K562 (cell line): Measurements from ENCODE around the gene DTNBP1. TPM values are rescaled to one million over a fixed set of nuclear protein-coding genes. Genes with fewer than 3 reads are reported as not detected.

ENCODE experiments used
- ATAC-seq: fragments of 200-7000 bp; cut with Tn5 transposase; 3 replicates; pipeline ENCODE4 v1.9.1; 2020; ENCODE audit warnings: moderate library complexity
- BruUV-seq: library from RNA; stranded (reverse); fragments of 400-500 nt; replicated peaks from 2 replicates; lab custom pipeline; 2021; lab: Mats Ljungman, UMichigan
- CTCF ChIA-PET: fragments of 300-600 bp; formaldehyde crosslinking; extraction: SDS; loops from one replicate; lab custom pipeline; 2021; ENCODE audit warnings: low intra/inter-chr PET ratio; lab: Yijun Ruan, JAX
- POLR2A ChIA-PET: fragments of 300-600, 350-650 bp; sonication (Branson Sonifier 250); formaldehyde crosslinking; extraction: SDS; loops from one replicate; lab custom pipeline; 2021; ENCODE audit warnings: antibody characterized with exemption, inconsistent platforms; lab: Yijun Ruan, JAX
- DNase-seq, 4 experiments: peaks; one replicate each; pipeline versions ENCODE4 v3.0.0 to v3.0.0-alpha.2; 2011 to 2018; ENCODE audit warnings: low spot score in 3 of 4, mixed read lengths in 3 of 4; ENCODE audit errors: extremely low read depth in 1 of 4
- FAIRE-seq: peaks from 2 replicates; lab custom pipeline; 2011; peaks lifted over from hg19 to GRCh38; lab: Jason Lieb, UNC
- H2AFZ ChIP-seq: 2 replicates; pipeline ENCODE4 v1.6.0; 2011; ENCODE audit warnings: low read depth, low read length, control low read depth, inconsistent platforms
- H3K27ac ChIP-seq: fragments of 200-600 bp; 3 replicates; pipeline ENCODE4 v1.8.0; 2011; ENCODE audit warnings: low read depth, mild to moderate bottlenecking, control low read depth, inconsistent platforms, low read length, moderate library complexity, mixed read lengths; ENCODE audit errors: extremely low read depth
- H3K27me3 ChIP-seq, 2 experiments: fragments of 300-600 bp in 1 of 2; 2 replicates in 1 of 2; 3 replicates in 1 of 2; pipeline versions ENCODE4 v1.6.0 to v1.8.0; 2011; ENCODE audit warnings: inconsistent platforms in 2 of 2, low read length in 2 of 2, mild to moderate bottlenecking in 1 of 2, mixed read lengths in 1 of 2, moderate library complexity in 1 of 2; ENCODE audit not compliant: control insufficient read depth in 2 of 2, insufficient read depth in 2 of 2
- H3K36me3 ChIP-seq: fragments of 300-600 bp; 3 replicates; pipeline ENCODE4 v1.8.0; 2011; ENCODE audit warnings: mild to moderate bottlenecking, low read length, inconsistent platforms; ENCODE audit not compliant: control insufficient read depth, insufficient read depth
- H3K4me1 ChIP-seq, 2 experiments: fragments of 200-600 bp in 1 of 2; replicated peaks in 1 of 2; 2 replicates in 1 of 2; 3 replicates in 1 of 2; pipeline versions ENCODE4 v1.5.1 to v1.8.0; 2011; ENCODE audit warnings: inconsistent platforms in 2 of 2, low read length in 2 of 2, mild to moderate bottlenecking in 1 of 2, mixed read lengths in 1 of 2, moderate library complexity in 1 of 2; ENCODE audit not compliant: control insufficient read depth in 2 of 2, insufficient read depth in 2 of 2
- H3K4me2 ChIP-seq: 2 replicates; pipeline ENCODE4 v1.6.1; 2011; ENCODE audit warnings: low read length, control low read depth, inconsistent platforms, mixed read lengths; ENCODE audit not compliant: insufficient read depth
- H3K4me3 ChIP-seq: fragments of 200-600 bp; sonication (generic), shearing (Covaris generic); 2 replicates; pipeline ENCODE4 v1.5.1; 2016; ENCODE audit warnings: control low read depth, inconsistent platforms
- H3K79me2 ChIP-seq: fragments of 200-600 bp; 3 replicates; pipeline ENCODE4 v1.8.0; 2011; ENCODE audit warnings: low read length, inconsistent platforms; ENCODE audit not compliant: control insufficient read depth, insufficient read depth
- H3K9ac ChIP-seq, 2 experiments: 2 replicates each; pipeline versions ENCODE4 v1.6.0 to v1.6.1; 2011; ENCODE audit warnings: low read depth in 2 of 2, low read length in 2 of 2, control low read depth in 1 of 2, inconsistent platforms in 1 of 2, mild to moderate bottlenecking in 1 of 2, mixed read lengths in 1 of 2; ENCODE audit not compliant: insufficient read depth in 1 of 2
- H3K9me1 ChIP-seq: one replicate; pipeline ENCODE4 v1.6.0; 2011; ENCODE audit warnings: inconsistent platforms, mild to moderate bottlenecking, low read length, moderate library complexity; ENCODE audit not compliant: control insufficient read depth, insufficient read depth
- H3K9me3 ChIP-seq: replicated peaks from 2 replicates; pipeline ENCODE4 v1.5.1; 2011; ENCODE audit warnings: low read depth, low read length, inconsistent platforms; ENCODE audit not compliant: control insufficient read depth, insufficient read depth
- H4K20me1 ChIP-seq: replicated peaks from 2 replicates; pipeline ENCODE4 v1.6.1; 2011; ENCODE audit warnings: low read length, inconsistent platforms, mixed read lengths; ENCODE audit not compliant: control insufficient read depth, insufficient read depth
- CSDE1 ChIP-seq, 2 experiments: fragments of 450-650 bp; IDR thresholded peaks; 2 replicates each; pipeline ENCODE4 v1.6.1; 2016; ENCODE audit warnings: mild to moderate bottlenecking in 1 of 2
- HNRNPH1 ChIP-seq: fragments of 200-400 bp; formaldehyde crosslinking; optimal IDR thresholded peaks from 2 replicates; pipeline ENCODE3; 2017; ENCODE audit warnings: low read depth, mild to moderate bottlenecking, low read length, moderate library complexity
- KAT2B ChIP-seq: IDR thresholded peaks from one replicate; pipeline ENCODE4 v1.6.1; 2012; ENCODE audit warnings: low read depth, mild to moderate bottlenecking, control low read depth, inconsistent platforms, low read length, moderate library complexity
- KLF6 ChIP-seq: fragments of 250-450 bp; sonication (Bioruptor Pico); IDR thresholded peaks from 2 replicates; pipeline ENCODE4 v1.4.0; 2020; ENCODE audit warnings: mild to moderate bottlenecking, moderate library complexity, borderline replicate concordance
- MXI1 ChIP-seq: IDR thresholded peaks from 2 replicates; pipeline ENCODE4 v1.6.1; 2011; ENCODE audit warnings: low read depth, mild to moderate bottlenecking, improper control_type of control experiment, low read length
- RUNX1 ChIP-seq: sonication (generic); IDR thresholded peaks from 2 replicates; pipeline ENCODE4 v1.6.1; 2016; ENCODE audit warnings: antibody characterized with exemption, low read depth
- ZNF133 ChIP-seq: fragments of 250-450 bp; sonication (Bioruptor Pico); IDR thresholded peaks from 2 replicates; pipeline ENCODE4 v1.4.0; 2020; ENCODE audit warnings: mild to moderate bottlenecking
- ZNF184 ChIP-seq: sonication (generic); formaldehyde crosslinking; IDR thresholded peaks from 2 replicates; pipeline ENCODE4 v1.5.0; 2020; ENCODE audit warnings: missing genetic modification reagents
- ZNF24 ChIP-seq: fragments of 450-650 bp; IDR thresholded peaks from 2 replicates; pipeline ENCODE4 v1.6.1; 2016
- ZNF561 ChIP-seq: fragments of 450-650 bp; formaldehyde crosslinking; conservative IDR thresholded peaks from 2 replicates; pipeline ENCODE4 v1.4.0; 2020; ENCODE audit warnings: mild to moderate bottlenecking, moderate library complexity
- in situ Hi-C: fragments of 300-500 bp; cut with MboI; formaldehyde crosslinking; loops from 4 replicates; pipeline ENCODE4 v1.15.0; 2018; ENCODE audit warnings: inconsistent platforms, mixed read lengths
- intact Hi-C: fragments of 100-400 bp; cut with micrococcal nuclease; formaldehyde crosslinking; loops from 2 replicates; pipeline ENCODE4 v1.14.2; 2022
- polyA plus RNA-seq, 8 experiments: library from polyadenylated mRNA; depleted of rRNA in 4 of 8; stranded (reverse) in 5 of 8; unstranded in 3 of 8; fragments of >200 nt; fragmentation: Nextera tagmentation in 2 of 8; fragmentation: Illumina TruSeq in 1 of 8; extraction: Ambion mirVana in 2 of 8; extraction: Trizol in 1 of 8; gene quantifications; 2 replicates each; pipeline versions ENCODE4 v1.2.1 to v1.2.3, GENCODE V29; 2011 to 2014; ENCODE audit warnings: inconsistent platforms in 1 of 8, missing spikeins in 1 of 8
- total RNA-seq, 7 experiments: library from RNA; depleted of rRNA in 6 of 7; stranded (reverse); fragments of >200 nt in 6 of 7; fragmentation: Illumina TruSeq in 2 of 7; extraction: Trizol in 2 of 7; gene quantifications; 2 replicates each; pipeline versions ENCODE4 v1.2.1 to v1.2.3, GENCODE V29; 2011 to 2021; ENCODE audit warnings: low replicate concordance in 1 of 7
- TF ChIP-seq, protein P1 (sequence below): fragments of 250-450 bp; sonication (Bioruptor Pico); IDR thresholded peaks from 2 replicates; pipeline ENCODE4 v1.8.0; 2021; ENCODE audit warnings: borderline replicate concordance, mild to moderate bottlenecking, moderate library complexity; ENCODE audit not compliant: poor library complexity, severe bottlenecking

Gene DTNBP1
- total and polyA plus RNA-seq, 9 of the 15 experiments (the other 6 are each of a cell fraction or from before 2014, with no cell fraction given) = 16.7 to 54.5 (median 21.4) TPM

DNA sequence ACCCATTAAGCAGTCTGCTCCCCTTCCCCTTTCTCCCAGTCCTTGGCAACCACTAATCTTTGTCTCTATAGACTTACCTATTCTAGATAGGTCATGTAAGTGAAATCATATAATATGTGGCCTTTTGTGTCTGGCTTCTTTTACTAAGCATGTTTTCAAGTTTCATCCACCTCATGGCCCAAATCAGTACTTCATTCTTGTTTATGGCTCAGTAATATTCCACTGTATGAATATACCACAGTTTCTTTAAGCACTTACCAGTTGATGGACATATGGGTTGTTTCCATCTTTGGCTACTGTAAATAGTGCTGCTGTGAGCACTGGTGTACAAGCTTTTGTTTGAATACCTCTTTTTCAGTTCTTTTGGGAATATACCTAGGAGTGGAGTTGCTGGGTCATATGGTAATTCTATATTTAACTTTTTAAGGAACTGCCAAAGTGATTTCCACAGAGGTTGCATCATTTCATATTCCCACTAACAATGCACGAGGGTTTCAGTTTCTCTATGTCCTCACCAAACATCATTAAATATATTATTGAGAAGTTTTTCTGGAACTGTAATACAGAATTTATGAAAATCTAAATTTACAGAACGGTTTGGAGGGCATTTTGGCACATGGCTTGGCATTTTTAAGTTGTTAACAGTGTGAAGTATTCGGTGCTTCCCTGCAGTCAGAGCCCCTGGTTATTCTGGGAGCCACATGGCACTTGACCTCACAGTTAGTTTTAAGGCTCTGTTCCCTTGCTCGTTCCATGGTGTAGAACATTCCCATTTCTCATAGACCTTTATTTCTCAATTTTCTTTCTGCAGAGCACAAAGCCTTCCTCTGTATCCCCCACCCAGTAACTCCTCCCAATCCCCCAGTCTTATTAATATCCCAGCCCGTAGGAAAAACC lies 27.0 kb upstream of the DTNBP1 start (continued):
- peak; percentile 79; the same call in 1 of the 2 replicates for TF ChIP-seq ZNF24
- no peak for TF ChIP-seq CSDE1 (IDR thresholded peaks at IDR 0.05)
- no peak for TF ChIP-seq KAT2B

DNA sequence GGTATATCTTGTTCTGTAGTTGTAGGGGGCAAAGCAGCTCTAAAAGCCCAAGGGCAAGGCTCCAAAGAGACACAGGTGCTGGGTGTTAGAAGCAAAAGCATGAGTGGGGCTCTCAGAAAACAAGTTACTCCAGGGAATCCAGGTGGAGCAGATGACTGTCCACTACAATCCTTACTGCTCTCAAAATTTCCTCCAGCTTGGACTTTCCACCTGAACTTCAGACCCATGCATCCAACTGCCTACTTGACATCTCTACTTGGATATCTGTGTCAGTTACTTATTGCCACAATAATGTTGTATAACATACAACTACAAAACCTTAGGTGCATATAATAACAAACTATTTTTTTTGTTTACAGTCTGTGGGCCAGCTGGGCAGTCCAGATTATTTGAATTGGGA lies 22.8 kb upstream of the DTNBP1 start:
- no peak overlapping the region for H3K9ac ChIP-seq
- in situ Hi-C loops (loop anchor here (10.0 kb wide), 1 partner anchor 479 kb away; no protein-coding TSS in a partner anchor), intact Hi-C loops (no loop called here)
- H2AFZ ChIP-seq = no peak overlapping the region
- BruUV-seq = no TSS peak
- H3K9me3 ChIP-seq = no peaks in the 10 kb centered on the region
- no peak for DNase-seq
- TF ChIP-seq ZNF133 (no peak), KLF6 (CRISPR knock-in tag) (no peak), ZNF561 (CRISPR knock-in tag) (no peak), RUNX1 (no peak), HNRNPH1 (no peak), ZNF184 (CRISPR knock-in tag) (no peak), MXI1 (no peak)
- TF ChIP-seq, protein P1, sequence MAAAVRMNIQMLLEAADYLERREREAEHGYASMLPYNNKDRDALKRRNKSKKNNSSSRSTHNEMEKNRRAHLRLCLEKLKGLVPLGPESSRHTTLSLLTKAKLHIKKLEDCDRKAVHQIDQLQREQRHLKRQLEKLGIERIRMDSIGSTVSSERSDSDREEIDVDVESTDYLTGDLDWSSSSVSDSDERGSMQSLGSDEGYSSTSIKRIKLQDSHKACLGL (CRISPR knock-in tag) = no peak
- no peak overlapping the region for H3K27ac ChIP-seq
- ChIA-PET POLR2A (interaction anchor here (0.7 to 1.7 kb wide), 5 partner anchors 21 to 446 kb away, joined by 3 to 6 read pairs (median 4); partner anchors contain the start of gene MYLIP), CTCF (no interaction called here)
- H4K20me1 ChIP-seq = no peaks in the 10 kb centered on the region
- no peak overlapping the region for H3K4me3 ChIP-seq
- no peaks in the 10 kb centered on the region for H3K79me2 ChIP-seq
- peaks cover 0 to 9% of the 10 kb centered on the region in 2 experiments; a peak in 3 of 5 replicates for H3K4me1 ChIP-seq
- H3K36me3 ChIP-seq = no peaks in the 10 kb centered on the region
- H3K27me3 ChIP-seq = no peaks in the 10 kb centered on the region
- no peaks in the 10 kb centered on the region for H3K9me1 ChIP-seq
- H3K4me2 ChIP-seq = no peak overlapping the region
- no peak for ATAC-seq
- no peak for FAIRE-seq
